GM23338 (cell line): Measurements from ENCODE around the gene CCDC191.

Experiments
- CTCF ChIP-seq, 2 experiments: fragments of 200-600 bp in 1 of 2; sonication (generic) in 1 of 2; conservative IDR thresholded peaks; 2 replicates each; pipeline versions ENCODE4 v1.5.1 to v1.6.1; 2016 to 2017; ENCODE audit warnings: antibody characterized with exemption in 2 of 2, low read depth in 2 of 2, mild to moderate bottlenecking in 2 of 2, moderate library complexity in 1 of 2
- EZH2 ChIP-seq: fragments of 200-600 bp; sonication (generic); IDR thresholded peaks from one replicate; pipeline ENCODE4 v1.8.0; 2017; ENCODE audit warnings: antibody characterized with exemption, mild to moderate bottlenecking, low read depth; ENCODE audit not compliant: unreplicated experiment
- EZH2phosphoT487 ChIP-seq: fragments of 200-600 bp; sonication (generic); IDR thresholded peaks from one replicate; pipeline ENCODE4 v1.8.1; 2018; ENCODE audit warnings: antibody characterized with exemption; ENCODE audit not compliant: unreplicated experiment
- REST ChIP-seq: IDR thresholded peaks from one replicate; pipeline ENCODE4 v1.6.1; 2018; ENCODE audit warnings: antibody characterized with exemption; ENCODE audit not compliant: unreplicated experiment

GRCh38 chr3:114060906-114061655 is 4.8 kb upstream of the CCDC191 start:
- TF ChIP-seq CTCF (conservative IDR thresholded peaks at IDR 0.05; ENCODE audit: low read depth in 2 of 2): no peak
- TF ChIP-seq EZH2phosphoT487: no peak
- TF ChIP-seq EZH2: no peak
- no peak for TF ChIP-seq REST
